ENCODE results near the gene GPR55. TPM values are rescaled to one million over a fixed set of nuclear protein-coding genes. Genes with fewer than 3 reads are reported as not detected.

GPR55 gene
- total RNA-seq, 1 experiment from 2014 or later, result not detected

GRCh38 chr2:230956827-230957755 lies 32.0 kb upstream of the GPR55 start:
- H3K9me2 ChIP-seq (ENCODE audit: insufficient read depth), result no peaks in the 10 kb centered on the region
- DNase-seq (ENCODE audit: low read depth, low spot score) (peak; percentile 42), ATAC-seq (peak; percentile 96)
- H3K4me3 ChIP-seq (replicated peaks in 1 of 2; ENCODE audit: low read depth in 1 of 2, low read length in 2 of 2), result peak overlapping the region; percentile 37 to 56
- no peaks in the 10 kb centered on the region for H3K79me2 ChIP-seq (ENCODE audit: insufficient read depth, low read length)
- POLR2A ChIA-PET, result no interaction called here
- H3K4me1 ChIP-seq (ENCODE audit: control insufficient read depth in 1 of 2, insufficient read depth in 2 of 2, low read length in 2 of 2), result peaks cover 0 to 14% of the 10 kb centered on the region in 2 experiments; a peak in 3 of 4 replicates
- intact Hi-C loops (cut with micrococcal nuclease), result no loop called here
- no peaks in the 10 kb centered on the region for H3K27me3 ChIP-seq (ENCODE audit: insufficient read depth, low read length)
- peak overlapping the region; percentile 82 for H3K4me2 ChIP-seq (ENCODE audit: low read length)
- H3K27ac ChIP-seq (ENCODE audit: low read depth, low read length), result no peak overlapping the region
- no peaks in the 10 kb centered on the region for H4K20me1 ChIP-seq (ENCODE audit: insufficient read depth)
- RAD21 ChIA-PET (ENCODE audit: low non-redundant PET in 1 of 2, low total read pairs in 2 of 2, uncharacterized antibody in 2 of 2, unreplicated experiment in 2 of 2), result no interaction called here
- no peaks in the 10 kb centered on the region for H3K36me3 ChIP-seq (ENCODE audit: control insufficient read depth in 1 of 2, insufficient read depth in 2 of 2, low read length in 2 of 2)
- no TSS peak for BruUV-seq (replicated peaks)
- CTCF ChIA-PET, result no interaction called here
- no peaks in the 10 kb centered on the region for H3K9me3 ChIP-seq (ENCODE audit: control insufficient read depth in 1 of 2, insufficient read depth in 1 of 2, low read depth in 1 of 2, low read length in 2 of 2)
- no peak for TF ChIP-seq SIN3A (IDR thresholded peaks at IDR 0.05; ENCODE audit: low read depth)
- TF ChIP-seq POLR2A (IDR thresholded peaks at IDR 0.05; ENCODE audit: borderline replicate concordance, extremely low read depth, insufficient read depth, insufficient read length), result peak; percentile 17
- no peak for TF ChIP-seq ELF1 (IDR thresholded peaks at IDR 0.05; ENCODE audit: borderline replicate concordance, low read depth)
- TF ChIP-seq CBX3 (IDR thresholded peaks at IDR 0.05; ENCODE audit: low read depth), result peak; percentile 49; the same call in 1 of the 2 replicates
- 0 out of 2 replicates have a peak, but pooled peaks have one; percentile 5 for TF ChIP-seq FOSL1 (IDR thresholded peaks at IDR 0.05; ENCODE audit: low read depth)
- no peak for TF ChIP-seq ZNF274 (IDR thresholded peaks at IDR 0.05; ENCODE audit: low read depth, low read length)
- TF ChIP-seq POLR2AphosphoS5 (IDR thresholded peaks at IDR 0.05; ENCODE audit: low read depth, low read length), result 0 out of 2 replicates have a peak, but pooled peaks have one; percentile 25
- TF ChIP-seq EGR1 (IDR thresholded peaks at IDR 0.05; ENCODE audit: low read depth), result no peak
- TF ChIP-seq ZBTB33 (IDR thresholded peaks at IDR 0.05; ENCODE audit: extremely low read depth, insufficient replicate concordance, low read length), result peak; percentile 72
- peak; percentile 64 for TF ChIP-seq MAX (IDR thresholded peaks at IDR 0.05)
- TF ChIP-seq TCF7L2 (IDR thresholded peaks at IDR 0.05; ENCODE audit: borderline replicate concordance, extremely low read depth, insufficient read depth, insufficient read length), result no peak
- TF ChIP-seq EZH2phosphoT487 (IDR thresholded peaks at IDR 0.05; ENCODE audit: borderline replicate concordance), result no peak
- H3K9ac ChIP-seq (ENCODE audit: low read length), result peak overlapping the region; percentile 58
- peak overlapping the region; percentile 83 for H2AFZ ChIP-seq (ENCODE audit: low read depth, low read length, poor library complexity, severe bottlenecking)

All from HCT116 (cell line).